ENCODE data around the gene OLFML1. TPM values are rescaled to one million over a fixed set of nuclear protein-coding genes. Genes with fewer than 3 reads are reported as not detected.

The OLFML1 gene
- total and polyA plus RNA-seq, 2 of the 8 experiments (the other 6 are each of a cell fraction or from before 2014, with no cell fraction given), result 0.24 TPM; not detected in 1

DNA sequence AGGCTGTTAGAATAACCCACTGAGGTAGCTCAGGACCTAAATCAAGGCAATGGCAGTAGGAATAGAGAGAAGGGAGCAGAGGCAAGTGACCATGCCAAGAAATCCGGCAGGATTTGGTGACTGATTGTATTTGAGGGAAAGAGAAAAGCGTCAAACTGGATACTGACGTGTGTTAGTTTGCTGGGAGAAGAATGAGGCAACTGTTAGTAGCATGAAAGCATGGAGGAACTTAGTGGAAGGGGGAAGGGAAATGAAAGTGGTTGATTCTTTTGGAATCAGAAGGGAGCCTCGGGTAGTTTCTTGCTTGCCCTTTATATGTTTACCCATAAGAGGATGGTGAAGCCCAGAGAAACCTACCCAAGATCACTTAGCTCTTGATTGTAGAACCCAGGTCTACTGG lies 36.8 kb downstream of the OLFML1 start (continued):
- TF ChIP-seq, protein P1, sequence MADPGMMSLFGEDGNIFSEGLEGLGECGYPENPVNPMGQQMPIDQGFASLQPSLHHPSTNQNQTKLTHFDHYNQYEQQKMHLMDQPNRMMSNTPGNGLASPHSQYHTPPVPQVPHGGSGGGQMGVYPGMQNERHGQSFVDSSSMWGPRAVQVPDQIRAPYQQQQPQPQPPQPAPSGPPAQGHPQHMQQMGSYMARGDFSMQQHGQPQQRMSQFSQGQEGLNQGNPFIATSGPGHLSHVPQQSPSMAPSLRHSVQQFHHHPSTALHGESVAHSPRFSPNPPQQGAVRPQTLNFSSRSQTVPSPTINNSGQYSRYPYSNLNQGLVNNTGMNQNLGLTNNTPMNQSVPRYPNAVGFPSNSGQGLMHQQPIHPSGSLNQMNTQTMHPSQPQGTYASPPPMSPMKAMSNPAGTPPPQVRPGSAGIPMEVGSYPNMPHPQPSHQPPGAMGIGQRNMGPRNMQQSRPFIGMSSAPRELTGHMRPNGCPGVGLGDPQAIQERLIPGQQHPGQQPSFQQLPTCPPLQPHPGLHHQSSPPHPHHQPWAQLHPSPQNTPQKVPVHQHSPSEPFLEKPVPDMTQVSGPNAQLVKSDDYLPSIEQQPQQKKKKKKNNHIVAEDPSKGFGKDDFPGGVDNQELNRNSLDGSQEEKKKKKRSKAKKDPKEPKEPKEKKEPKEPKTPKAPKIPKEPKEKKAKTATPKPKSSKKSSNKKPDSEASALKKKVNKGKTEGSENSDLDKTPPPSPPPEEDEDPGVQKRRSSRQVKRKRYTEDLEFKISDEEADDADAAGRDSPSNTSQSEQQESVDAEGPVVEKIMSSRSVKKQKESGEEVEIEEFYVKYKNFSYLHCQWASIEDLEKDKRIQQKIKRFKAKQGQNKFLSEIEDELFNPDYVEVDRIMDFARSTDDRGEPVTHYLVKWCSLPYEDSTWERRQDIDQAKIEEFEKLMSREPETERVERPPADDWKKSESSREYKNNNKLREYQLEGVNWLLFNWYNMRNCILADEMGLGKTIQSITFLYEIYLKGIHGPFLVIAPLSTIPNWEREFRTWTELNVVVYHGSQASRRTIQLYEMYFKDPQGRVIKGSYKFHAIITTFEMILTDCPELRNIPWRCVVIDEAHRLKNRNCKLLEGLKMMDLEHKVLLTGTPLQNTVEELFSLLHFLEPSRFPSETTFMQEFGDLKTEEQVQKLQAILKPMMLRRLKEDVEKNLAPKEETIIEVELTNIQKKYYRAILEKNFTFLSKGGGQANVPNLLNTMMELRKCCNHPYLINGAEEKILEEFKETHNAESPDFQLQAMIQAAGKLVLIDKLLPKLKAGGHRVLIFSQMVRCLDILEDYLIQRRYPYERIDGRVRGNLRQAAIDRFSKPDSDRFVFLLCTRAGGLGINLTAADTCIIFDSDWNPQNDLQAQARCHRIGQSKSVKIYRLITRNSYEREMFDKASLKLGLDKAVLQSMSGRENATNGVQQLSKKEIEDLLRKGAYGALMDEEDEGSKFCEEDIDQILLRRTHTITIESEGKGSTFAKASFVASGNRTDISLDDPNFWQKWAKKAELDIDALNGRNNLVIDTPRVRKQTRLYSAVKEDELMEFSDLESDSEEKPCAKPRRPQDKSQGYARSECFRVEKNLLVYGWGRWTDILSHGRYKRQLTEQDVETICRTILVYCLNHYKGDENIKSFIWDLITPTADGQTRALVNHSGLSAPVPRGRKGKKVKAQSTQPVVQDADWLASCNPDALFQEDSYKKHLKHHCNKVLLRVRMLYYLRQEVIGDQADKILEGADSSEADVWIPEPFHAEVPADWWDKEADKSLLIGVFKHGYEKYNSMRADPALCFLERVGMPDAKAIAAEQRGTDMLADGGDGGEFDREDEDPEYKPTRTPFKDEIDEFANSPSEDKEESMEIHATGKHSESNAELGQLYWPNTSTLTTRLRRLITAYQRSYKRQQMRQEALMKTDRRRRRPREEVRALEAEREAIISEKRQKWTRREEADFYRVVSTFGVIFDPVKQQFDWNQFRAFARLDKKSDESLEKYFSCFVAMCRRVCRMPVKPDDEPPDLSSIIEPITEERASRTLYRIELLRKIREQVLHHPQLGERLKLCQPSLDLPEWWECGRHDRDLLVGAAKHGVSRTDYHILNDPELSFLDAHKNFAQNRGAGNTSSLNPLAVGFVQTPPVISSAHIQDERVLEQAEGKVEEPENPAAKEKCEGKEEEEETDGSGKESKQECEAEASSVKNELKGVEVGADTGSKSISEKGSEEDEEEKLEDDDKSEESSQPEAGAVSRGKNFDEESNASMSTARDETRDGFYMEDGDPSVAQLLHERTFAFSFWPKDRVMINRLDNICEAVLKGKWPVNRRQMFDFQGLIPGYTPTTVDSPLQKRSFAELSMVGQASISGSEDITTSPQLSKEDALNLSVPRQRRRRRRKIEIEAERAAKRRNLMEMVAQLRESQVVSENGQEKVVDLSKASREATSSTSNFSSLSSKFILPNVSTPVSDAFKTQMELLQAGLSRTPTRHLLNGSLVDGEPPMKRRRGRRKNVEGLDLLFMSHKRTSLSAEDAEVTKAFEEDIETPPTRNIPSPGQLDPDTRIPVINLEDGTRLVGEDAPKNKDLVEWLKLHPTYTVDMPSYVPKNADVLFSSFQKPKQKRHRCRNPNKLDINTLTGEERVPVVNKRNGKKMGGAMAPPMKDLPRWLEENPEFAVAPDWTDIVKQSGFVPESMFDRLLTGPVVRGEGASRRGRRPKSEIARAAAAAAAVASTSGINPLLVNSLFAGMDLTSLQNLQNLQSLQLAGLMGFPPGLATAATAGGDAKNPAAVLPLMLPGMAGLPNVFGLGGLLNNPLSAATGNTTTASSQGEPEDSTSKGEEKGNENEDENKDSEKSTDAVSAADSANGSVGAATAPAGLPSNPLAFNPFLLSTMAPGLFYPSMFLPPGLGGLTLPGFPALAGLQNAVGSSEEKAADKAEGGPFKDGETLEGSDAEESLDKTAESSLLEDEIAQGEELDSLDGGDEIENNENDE (IDR thresholded peaks at IDR 0.05; ENCODE audit: insufficient replicate concordance, low read length), result no peak
- TF ChIP-seq SIX5 (IDR thresholded peaks at IDR 0.05; ENCODE audit: low read depth, low read length) (no peak), BACH1 (IDR thresholded peaks at IDR 0.05; ENCODE audit: low read length) (no peak)
